ENCODE results near the gene PI3. TPM values are rescaled to one million over a fixed set of nuclear protein-coding genes. Genes with fewer than 3 reads are reported as not detected.

Gene PI3
- total RNA-seq, 1 donor from 2014 or later = not detected

GRCh38 chr20:45189067-45189609 lies 14.4 kb downstream of the PI3 start:
- no peak for DNase-seq

GRCh38 chr20:45189861-45190260 lies 15.2 kb downstream of the PI3 start:
- no peak for DNase-seq

GRCh38 chr20:45191926-45192325 lies 17.2 kb downstream of the PI3 start:
- DNase-seq = no peak

GRCh38 chr20:45193331-45193730 lies 18.6 kb downstream of the PI3 start:
- DNase-seq = no peak

GRCh38 chr20:45206725-45207124 lies 32.0 kb downstream of the PI3 start, which contains the start of gene SEMG1:
TSS of gene SEMG1 (plus strand) at chr20:45207033. CDS start at chr20:45207054, 21 bp downstream.
- DNase-seq = no peak

GRCh38 chr20:45209924-45210323 lies 35.2 kb downstream of the PI3 start:
- no peak for DNase-seq

- no peak for DNase-seq
These were observed 37.1 kb downstream of the PI3 start for GRCh38 chr20:45211569-45212474.

- no peak for DNase-seq
These were observed 38.1 kb downstream of the PI3 start for GRCh38 chr20:45212836-45213235.

GRCh38 chr20:45218124-45218523 lies 43.4 kb downstream of the PI3 start:
- no peak for DNase-seq

GRCh38 chr20:45218636-45219035 lies 43.9 kb downstream of the PI3 start:
- no peak for DNase-seq

- DNase-seq = no peak
These were observed 46.4 kb downstream of the PI3 start, which contains the start of gene SEMG2 for GRCh38 chr20:45221076-45221475. TSS of gene SEMG2 (plus strand) at chr20:45221373. CDS start at chr20:45221390, 17 bp downstream.

- no peak for DNase-seq
These were observed 48.4 kb downstream of the PI3 start for GRCh38 chr20:45223136-45223535.

Other genes starting within 250 kb of the PI3 start
- 16.8 and 22.2 TPM in 2 replicates for gene TOMM34, start 214.5 kb upstream of the PI3 start, total RNA-seq
- 24.4 and 26.2 TPM in 2 replicates for gene STK4, start 208.4 kb upstream of the PI3 start, total RNA-seq
- 0.33 and 0.68 TPM in 2 replicates for gene KCNS1, start 73.8 kb upstream of the PI3 start, total RNA-seq
- gene WFDC5, start 59.7 kb upstream of the PI3 start, total RNA-seq = not detected in 2 replicates
- gene WFDC12, start 50.4 kb upstream of the PI3 start, total RNA-seq = not detected in 2 replicates
- gene SEMG1, start 32.1 kb downstream of the PI3 start, total RNA-seq = not detected in 2 replicates
- not detected in 2 replicates for gene SEMG2, start 46.5 kb downstream of the PI3 start, total RNA-seq
- gene SLPI, start 79.7 kb downstream of the PI3 start, total RNA-seq = 0.70 and 2.0 TPM in 2 replicates
- not detected in 2 replicates for gene RBPJL, start 131.9 kb downstream of the PI3 start, total RNA-seq
- 0.09 and 0.17 TPM in 2 replicates for gene MATN4, start 133.4 kb downstream of the PI3 start, total RNA-seq
- gene SDC4, start 173.5 kb downstream of the PI3 start, total RNA-seq = 41.5 and 79.3 TPM in 2 replicates
- 23.3 and 26.2 TPM in 2 replicates for gene SYS1, start 188.3 kb downstream of the PI3 start, total RNA-seq
- gene TP53TG5, start 203.4 kb downstream of the PI3 start, total RNA-seq = not detected in 2 replicates
- 3.4 and 8.9 TPM in 2 replicates for gene DBNDD2, start 233.4 kb downstream of the PI3 start, total RNA-seq
- gene PIGT, start 241.2 kb downstream of the PI3 start, total RNA-seq = 23.8 and 32.4 TPM in 2 replicates

Measured in dermis blood vessel endothelial cell (primary cell).